Tibial nerve (tissue), 3 donors: ENCODE results near the gene METRN.

ENCODE experiments used
- POLR2A ChIP-seq, 2 donors: fragments of 450-650 bp; IDR thresholded peaks; one replicate each; pipeline ENCODE4 v1.6.1; 2017; ENCODE audit warnings: antibody characterized with exemption in 2 of 2, mild to moderate bottlenecking in 2 of 2, moderate library complexity in 2 of 2
- TF ChIP-seq, protein P1 (sequence below), 5 experiments: fragments of 200-600 bp in 3 of 5; fragments of 450-650 bp in 2 of 5; sonication (generic) in 3 of 5; IDR thresholded peaks; one replicate each; pipeline ENCODE4 v1.5.1; 2016 to 2019; ENCODE audit warnings: antibody characterized with exemption in 5 of 5, mild to moderate bottlenecking in 3 of 5, moderate library complexity in 2 of 5

DNA sequence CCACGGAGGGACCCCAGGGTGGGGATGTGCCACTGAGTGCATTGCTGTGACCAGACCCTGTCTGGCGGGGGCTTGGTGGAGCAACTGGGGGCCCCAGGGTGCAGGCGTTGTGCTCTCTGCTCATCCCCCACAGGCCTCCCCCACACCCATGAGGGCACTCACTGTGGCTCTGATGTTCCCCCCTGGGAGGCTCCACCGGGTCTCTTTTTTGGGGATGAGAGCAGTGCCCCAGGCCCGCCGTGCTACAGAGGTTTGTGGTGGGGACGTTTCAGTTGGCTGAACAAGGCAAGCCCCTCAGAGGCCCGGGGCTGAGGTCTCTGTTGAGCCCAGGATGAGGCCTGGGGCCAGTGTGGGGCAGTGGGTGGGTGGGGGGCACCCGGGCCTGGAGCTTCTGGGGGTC is 8.8 kb downstream of the METRN start:
- no peak for TF ChIP-seq POLR2A (IDR thresholded peaks at IDR 0.05)
- TF ChIP-seq, protein P1, sequence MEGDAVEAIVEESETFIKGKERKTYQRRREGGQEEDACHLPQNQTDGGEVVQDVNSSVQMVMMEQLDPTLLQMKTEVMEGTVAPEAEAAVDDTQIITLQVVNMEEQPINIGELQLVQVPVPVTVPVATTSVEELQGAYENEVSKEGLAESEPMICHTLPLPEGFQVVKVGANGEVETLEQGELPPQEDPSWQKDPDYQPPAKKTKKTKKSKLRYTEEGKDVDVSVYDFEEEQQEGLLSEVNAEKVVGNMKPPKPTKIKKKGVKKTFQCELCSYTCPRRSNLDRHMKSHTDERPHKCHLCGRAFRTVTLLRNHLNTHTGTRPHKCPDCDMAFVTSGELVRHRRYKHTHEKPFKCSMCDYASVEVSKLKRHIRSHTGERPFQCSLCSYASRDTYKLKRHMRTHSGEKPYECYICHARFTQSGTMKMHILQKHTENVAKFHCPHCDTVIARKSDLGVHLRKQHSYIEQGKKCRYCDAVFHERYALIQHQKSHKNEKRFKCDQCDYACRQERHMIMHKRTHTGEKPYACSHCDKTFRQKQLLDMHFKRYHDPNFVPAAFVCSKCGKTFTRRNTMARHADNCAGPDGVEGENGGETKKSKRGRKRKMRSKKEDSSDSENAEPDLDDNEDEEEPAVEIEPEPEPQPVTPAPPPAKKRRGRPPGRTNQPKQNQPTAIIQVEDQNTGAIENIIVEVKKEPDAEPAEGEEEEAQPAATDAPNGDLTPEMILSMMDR (IDR thresholded peaks at IDR 0.05), result no peak
